Testis (tissue), 3 donors: ENCODE measurements around the gene NECAB3. TPM values are rescaled to one million over a fixed set of nuclear protein-coding genes. Genes with fewer than 3 reads are reported as not detected.

ENCODE experiments used
- DNase-seq: peaks from one replicate; pipeline ENCODE4 v3.0.0-alpha.2; 2019
- H3K27ac ChIP-seq, 2 donors: fragments of 200-600 bp; sonication (generic); one replicate each; pipeline ENCODE4 v1.5.1; 2019
- H3K27me3 ChIP-seq: fragments of 200-600 bp; sonication (generic); one replicate; pipeline ENCODE4 v1.5.1; 2019
- H3K36me3 ChIP-seq: fragments of 200-600 bp; sonication (generic); one replicate; pipeline ENCODE4 v1.5.1; 2017; ENCODE audit warnings: low read depth; ENCODE audit errors: missing control alignments
- H3K4me1 ChIP-seq: fragments of 200-600 bp; sonication (generic); one replicate; pipeline ENCODE4 v1.5.1; 2019
- H3K4me3 ChIP-seq, 2 donors: fragments of 200-600 bp; sonication (generic); one replicate each; pipeline ENCODE4 v1.5.1; 2017 to 2019
- H3K9me3 ChIP-seq: fragments of 200-600 bp; sonication (generic); one replicate; pipeline ENCODE4 v1.5.1; 2017
- POLR2A ChIP-seq: fragments of 450-650 bp; IDR thresholded peaks from one replicate; pipeline ENCODE4 v1.6.1; 2017; ENCODE audit warnings: antibody characterized with exemption, mild to moderate bottlenecking, moderate library complexity
- WGBS, 2 donors: methylation state at CpG; one replicate each; pipeline ENCODE4 v1.1.5; 2018; 5-methylcytosine and 5-hydroxymethylcytosine counted together
- intact Hi-C: fragments of 100-400 bp; cut with DNase I; formaldehyde crosslinking; loops from one replicate; pipeline ENCODE4 v1.15.1; 2023; ENCODE audit warnings: low total_unique reads
- polyA plus RNA-seq: library from polyadenylated mRNA; stranded (reverse); fragments of 350-450 nt; fragmentation: Illumina TruSeq; extraction: RNeasy Lipid Tissue Mini Kit (QIAGEN cat#74804); gene quantifications from one replicate; pipeline ENCODE4 v1.2.3, GENCODE V29; 2014; ENCODE audit warnings: low read depth, low replicate concordance; ENCODE audit not compliant: insufficient read depth
- total RNA-seq, 2 donors: library from RNA; depleted of rRNA; stranded (reverse); fragments of >200 nt; gene quantifications; one replicate each; pipeline ENCODE4 v1.2.3, GENCODE V29; 2016
- TF ChIP-seq, protein P1 (sequence below), 3 experiments: fragments of 450-650 bp in 2 of 3; fragments of 200-600 bp in 1 of 3; sonication (generic) in 1 of 3; IDR thresholded peaks; one replicate each; pipeline ENCODE4 v1.5.1; 2016 to 2019; ENCODE audit warnings: antibody characterized with exemption in 3 of 3, mild to moderate bottlenecking in 2 of 3, moderate library complexity in 1 of 3

NECAB3 gene
- total and polyA plus RNA-seq, 3 donors from 2014 or later, result 59.7 to 118 (median 106) TPM

DNA sequence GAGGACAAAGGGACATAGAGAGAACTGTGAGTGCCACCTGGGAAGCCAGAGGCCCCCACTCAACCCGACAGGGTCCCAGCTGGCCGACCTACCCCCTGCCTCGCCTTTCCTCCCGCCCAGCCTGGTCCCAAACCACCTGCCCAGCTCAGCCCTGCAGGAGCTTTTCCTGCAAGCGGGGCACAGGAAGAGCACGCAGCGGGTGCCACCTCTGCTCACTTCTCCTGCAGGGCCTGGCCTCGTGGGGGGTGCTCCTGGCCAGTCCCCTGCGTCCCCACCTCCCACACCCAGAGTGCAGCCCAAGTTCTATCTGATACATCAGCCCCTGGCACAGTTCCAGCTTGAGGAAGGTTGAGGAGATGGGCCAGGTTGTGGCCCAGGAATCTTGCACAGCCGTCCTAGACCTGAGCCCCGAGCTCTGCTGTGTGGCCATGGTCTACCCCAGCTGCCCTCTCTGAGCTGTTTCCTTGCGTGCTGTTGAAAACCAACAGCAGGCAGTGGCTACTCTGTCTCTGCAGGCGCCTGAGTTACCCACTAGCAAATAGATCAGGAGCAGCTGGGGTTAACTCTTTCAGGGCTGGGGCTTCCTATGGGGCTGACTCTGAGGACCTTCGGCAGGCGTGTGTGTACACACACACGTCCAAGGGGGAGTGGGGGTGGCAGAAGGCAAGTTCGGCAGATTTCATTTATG is 1.7 kb downstream of the NECAB3 start:
- intact Hi-C loops, result no loop called here
- Histone ChIP-seq H3K27ac (peak overlapping the region; percentile 85 to 92), H3K4me1 (peaks cover 43% of the 10 kb centered on the region), H3K9me3 (no peaks in the 10 kb centered on the region), H3K4me3 (peak overlapping the region; percentile 77 to 86), H3K36me3 (no peaks in the 10 kb centered on the region), H3K27me3 (no peaks in the 10 kb centered on the region)
- no peak for DNase-seq
- TF ChIP-seq, protein P1, sequence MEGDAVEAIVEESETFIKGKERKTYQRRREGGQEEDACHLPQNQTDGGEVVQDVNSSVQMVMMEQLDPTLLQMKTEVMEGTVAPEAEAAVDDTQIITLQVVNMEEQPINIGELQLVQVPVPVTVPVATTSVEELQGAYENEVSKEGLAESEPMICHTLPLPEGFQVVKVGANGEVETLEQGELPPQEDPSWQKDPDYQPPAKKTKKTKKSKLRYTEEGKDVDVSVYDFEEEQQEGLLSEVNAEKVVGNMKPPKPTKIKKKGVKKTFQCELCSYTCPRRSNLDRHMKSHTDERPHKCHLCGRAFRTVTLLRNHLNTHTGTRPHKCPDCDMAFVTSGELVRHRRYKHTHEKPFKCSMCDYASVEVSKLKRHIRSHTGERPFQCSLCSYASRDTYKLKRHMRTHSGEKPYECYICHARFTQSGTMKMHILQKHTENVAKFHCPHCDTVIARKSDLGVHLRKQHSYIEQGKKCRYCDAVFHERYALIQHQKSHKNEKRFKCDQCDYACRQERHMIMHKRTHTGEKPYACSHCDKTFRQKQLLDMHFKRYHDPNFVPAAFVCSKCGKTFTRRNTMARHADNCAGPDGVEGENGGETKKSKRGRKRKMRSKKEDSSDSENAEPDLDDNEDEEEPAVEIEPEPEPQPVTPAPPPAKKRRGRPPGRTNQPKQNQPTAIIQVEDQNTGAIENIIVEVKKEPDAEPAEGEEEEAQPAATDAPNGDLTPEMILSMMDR (IDR thresholded peaks at IDR 0.05), result no peak
- no peak for TF ChIP-seq POLR2A
- WGBS, 2 donors, result 58 to 97% methylated on average over 7 to 17 of the region's 17 CpGs

DNA sequence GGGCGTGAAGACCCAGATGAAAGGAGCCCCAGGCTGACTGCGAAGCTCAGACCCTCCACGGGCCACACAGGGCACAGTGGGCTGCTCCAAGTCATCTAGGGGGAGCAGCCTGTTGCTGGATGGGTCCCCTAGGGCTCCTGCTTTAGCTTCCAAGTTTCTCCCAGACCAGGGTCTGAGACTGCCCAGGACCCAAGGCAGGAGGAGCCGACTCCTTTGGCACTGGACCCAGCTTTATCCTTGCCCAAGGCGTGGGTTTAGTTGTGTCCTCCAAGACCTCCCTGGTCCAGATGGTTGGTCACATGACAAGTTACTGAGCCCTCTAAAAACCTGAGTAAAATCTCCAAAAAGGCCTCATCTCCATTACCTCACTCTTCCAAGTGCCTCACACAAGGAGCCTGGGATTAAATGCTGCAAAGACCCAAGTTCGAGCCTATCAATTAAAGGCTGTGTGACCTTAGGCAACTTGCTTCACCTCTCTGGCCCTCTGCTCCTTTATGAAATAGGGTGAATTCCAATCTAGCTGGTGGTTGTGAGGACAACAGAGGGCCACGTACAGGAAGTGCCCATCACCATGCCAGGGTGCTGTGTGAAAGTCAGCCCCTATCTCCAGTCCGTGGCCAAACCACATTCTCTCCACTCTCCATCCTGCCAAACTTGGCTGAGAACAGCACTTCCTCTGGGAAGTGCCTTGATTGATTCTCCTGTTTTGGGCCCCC is 2.5 kb downstream of the NECAB3 start:
- peaks cover 43% of the 10 kb centered on the region for H3K4me1 ChIP-seq
- no peak for TF ChIP-seq POLR2A
- 75 to 79% methylated on average over 8 of the region's 8 CpGs for WGBS, 2 donors
- no peaks in the 10 kb centered on the region for H3K36me3 ChIP-seq
- no peak for DNase-seq
- H3K4me3 ChIP-seq, result no peak overlapping the region
- no peaks in the 10 kb centered on the region for H3K27me3 ChIP-seq
- no peaks in the 10 kb centered on the region for H3K9me3 ChIP-seq
- no peak overlapping the region for H3K27ac ChIP-seq
- intact Hi-C loops, result no loop called here

DNA sequence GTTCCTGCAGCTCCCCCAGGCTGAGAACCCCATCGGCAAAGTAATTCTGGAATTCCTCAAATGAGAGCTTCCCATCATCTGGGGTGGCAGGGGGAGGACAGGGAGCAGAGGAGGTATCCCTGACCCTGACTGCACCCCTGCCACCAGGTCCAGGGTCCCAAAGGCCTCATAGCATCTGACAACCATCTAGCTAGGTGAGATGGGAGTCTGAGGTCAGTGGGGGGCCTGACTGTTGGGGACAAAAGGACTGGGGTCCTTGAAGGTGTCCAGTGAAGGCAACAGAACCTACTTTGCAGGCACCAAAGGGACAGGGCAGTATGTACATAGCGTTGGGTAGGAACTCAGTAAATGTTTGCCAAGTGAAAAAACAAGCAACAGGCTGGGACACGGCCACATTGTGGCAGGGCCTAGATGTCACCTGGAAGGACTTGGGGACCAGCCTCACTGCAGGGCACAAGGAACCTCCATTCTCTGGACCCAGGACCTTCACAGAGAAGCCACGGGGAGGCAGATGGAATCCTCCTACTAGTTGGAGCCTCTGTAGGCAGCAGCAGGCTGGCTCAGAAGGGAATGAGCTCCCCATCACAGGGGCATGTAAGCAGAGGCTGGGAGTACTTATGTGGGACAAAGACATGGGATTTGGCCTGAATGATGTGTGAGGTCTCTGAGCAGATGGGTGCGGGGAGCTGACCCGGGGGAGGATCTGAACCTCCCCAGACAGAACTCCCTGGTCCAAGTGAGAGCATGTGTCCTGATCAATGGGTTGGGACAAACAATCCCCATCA is 3.3 kb downstream of the NECAB3 start:
- Histone ChIP-seq H3K27ac (no peak overlapping the region), H3K9me3 (no peaks in the 10 kb centered on the region), H3K4me1 (peaks cover 39% of the 10 kb centered on the region), H3K4me3 (no peak overlapping the region), H3K27me3 (no peaks in the 10 kb centered on the region), H3K36me3 (no peaks in the 10 kb centered on the region)
- no peak for DNase-seq
- intact Hi-C loops, result no loop called here
- 77 to 89% methylated on average over 4 to 6 of the region's 6 CpGs for WGBS, 2 donors
- no peak for TF ChIP-seq POLR2A
- TF ChIP-seq, protein P1 (IDR thresholded peaks at IDR 0.05), result no peak

DNA sequence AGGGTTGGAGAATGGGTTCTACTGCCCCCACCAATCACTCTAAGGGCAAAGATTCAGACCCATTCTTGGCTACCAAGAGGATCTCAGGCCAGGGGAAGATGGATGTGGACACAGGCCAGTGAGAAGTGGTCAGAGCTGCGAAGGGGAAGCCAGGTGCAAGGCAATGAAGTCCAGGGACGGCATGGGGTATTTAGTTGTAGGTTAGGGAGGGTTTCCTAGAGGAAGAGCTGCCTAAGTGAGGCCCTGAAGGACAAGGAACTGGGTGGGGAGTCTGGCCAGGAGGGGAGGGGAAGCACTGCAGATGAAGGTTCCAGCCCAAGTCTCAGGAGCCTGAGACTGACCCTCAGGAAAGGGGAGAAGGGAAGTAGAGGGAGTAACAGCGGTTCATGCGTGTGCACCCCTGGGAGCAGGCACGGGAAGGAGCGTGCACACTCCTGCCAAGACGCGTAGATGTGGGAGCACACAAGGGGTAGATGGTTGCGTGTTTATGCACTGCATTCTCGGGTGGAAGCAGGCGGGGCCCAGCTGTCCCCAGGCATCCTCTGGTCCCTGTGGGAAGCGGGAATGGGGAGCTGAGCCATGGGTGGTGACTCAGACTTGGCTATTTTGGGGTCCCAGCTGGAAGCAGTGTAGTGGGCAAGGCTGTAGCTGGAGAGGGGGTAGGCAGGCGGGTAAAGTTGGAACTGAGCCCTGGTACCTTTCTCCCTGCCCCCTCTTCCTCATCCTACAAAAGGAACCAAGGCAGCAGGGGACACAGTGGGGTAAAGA is 4.2 kb downstream of the NECAB3 start:
- Histone ChIP-seq H3K36me3 (no peaks in the 10 kb centered on the region), H3K9me3 (no peaks in the 10 kb centered on the region), H3K27ac (no peak overlapping the region), H3K4me3 (no peak overlapping the region), H3K27me3 (no peaks in the 10 kb centered on the region), H3K4me1 (peaks cover 31% of the 10 kb centered on the region)
- TF ChIP-seq POLR2A, result no peak
- TF ChIP-seq, protein P1 (IDR thresholded peaks at IDR 0.05), result no peak
- intact Hi-C loops, result loop anchor here (5.0 kb wide), 1 partner anchor 62 kb away; the partner anchor contains the start of gene ZNF341
- no peak for DNase-seq
- WGBS, 2 donors, result 80 to 83% methylated on average over 12 to 13 of the region's 13 CpGs
